Stomach (tissue), 9 donors: ENCODE results near the gene MRPL51. TPM values are rescaled to one million over a fixed set of nuclear protein-coding genes. Genes with fewer than 3 reads are reported as not detected.

ENCODE experiments used
- DNase-seq, 2 donors: peaks; one replicate each; pipeline versions ENCODE4 v3.0.0 to v3.0.0-alpha.2; 2013 to 2019
- H3K27ac ChIP-seq, 5 donors: fragments of 200-600 bp in 4 of 5; sonication (generic) in 4 of 5; one replicate each; pipeline ENCODE4 v1.5.1; 2013 to 2019; ENCODE audit warnings: mild to moderate bottlenecking in 1 of 5, moderate library complexity in 1 of 5
- H3K27me3 ChIP-seq, 3 donors: fragments of 200-600 bp; sonication (generic); one replicate each; pipeline ENCODE4 v1.5.1; 2017 to 2019; ENCODE audit warnings: mixed run types in 1 of 3
- H3K36me3 ChIP-seq, 4 donors: fragments of 200-600 bp; sonication (generic); 1 replicate in 3 of 4; 2 replicates in 1 of 4; pipeline ENCODE4 v1.5.1; 2016 to 2019
- H3K4me1 ChIP-seq, 4 donors: fragments of 200-600 bp; sonication (generic); one replicate each; pipeline ENCODE4 v1.5.1; 2016 to 2019
- H3K4me3 ChIP-seq, 4 donors: fragments of 200-600 bp; sonication (generic) in 3 of 4; one replicate each; pipeline ENCODE4 v1.5.1; 2016 to 2019; ENCODE audit warnings: mild to moderate bottlenecking in 1 of 4
- H3K9me3 ChIP-seq, 4 donors: fragments of 200-600 bp; sonication (generic); one replicate each; pipeline ENCODE4 v1.5.1; 2016 to 2019
- CTCF ChIP-seq, 7 experiments: fragments of 450-650 bp in 4 of 7; fragments of 200-600 bp in 3 of 7; sonication (generic) in 3 of 7; IDR thresholded peaks; one replicate each; pipeline ENCODE4 v1.5.1; 2016 to 2019; ENCODE audit warnings: antibody characterized with exemption in 7 of 7, control low read depth in 2 of 7, mild to moderate bottlenecking in 1 of 7
- EP300 ChIP-seq: sonication (generic); formaldehyde crosslinking; IDR thresholded peaks from one replicate; pipeline ENCODE4 v1.6.1; 2017; ENCODE audit warnings: antibody characterized with exemption
- POLR2A ChIP-seq, 4 donors: fragments of 450-650 bp; IDR thresholded peaks; one replicate each; pipeline ENCODE4 v1.6.1; 2016; ENCODE audit warnings: antibody characterized with exemption in 4 of 4, control low read depth in 2 of 4, mild to moderate bottlenecking in 1 of 4, moderate library complexity in 1 of 4
- POLR2AphosphoS5 ChIP-seq, 3 donors: sonication (generic); formaldehyde crosslinking; IDR thresholded peaks; one replicate each; pipeline ENCODE4 v1.6.1; 2016; ENCODE audit warnings: antibody characterized with exemption in 3 of 3
- WGBS, 5 donors: extraction: QIAGEN DNeasy Blood & Tissue Kit in 3 of 5; methylation state at CpG; one replicate each; pipeline versions ENCODE4 v1.1.5 to v1.1.7; 2013 to 2018; 5-methylcytosine and 5-hydroxymethylcytosine counted together
- intact Hi-C: fragments of 100-400 bp; cut with DNase I; formaldehyde crosslinking; loops from one replicate; pipeline ENCODE4 v1.15.1; 2023; ENCODE audit warnings: low total_unique reads
- polyA plus RNA-seq, 3 donors: library from polyadenylated mRNA; stranded (reverse); fragments of 200-250 nt; gene quantifications; one replicate each; pipeline ENCODE4 v1.2.3, GENCODE V29; 2013
- total RNA-seq, 5 donors: library from RNA; depleted of rRNA; stranded (reverse); fragments of >200 nt; gene quantifications; one replicate each; pipeline versions ENCODE4 v1.1.0 to v1.2.3, GENCODE V29; 2014 to 2016
- donor health status: healthy with polysubstance abuse.
- donor health status: Bipolar disorder and iron deficiency.
- donor health status: healthy.

MRPL51 gene
- total and polyA plus RNA-seq, 8 donors, result 26.8 to 146 (median 88.4) TPM

GRCh38 chr12:6534945-6535696 is 42.1 kb upstream of the MRPL51 start:
- Histone ChIP-seq H3K27ac (peak overlapping the region; percentile 95 to 100 (median 96)), H3K9me3 (no peaks in the 10 kb centered on the region), H3K36me3 (peaks cover 46 to 52% (median 50%) of the 10 kb centered on the region in 4 donors), H3K27me3 (no peaks in the 10 kb centered on the region), H3K4me3 (peak overlapping the region; percentile 80 to 97 (median 90)), H3K4me1 (peaks cover 48 to 74% (median 60%) of the 10 kb centered on the region in 4 donors)
- WGBS, 5 donors, result 0 to 1% (median 0%) methylated on average over 34 to 52 of the region's 52 CpGs
- peak; percentile 77 to 88 for DNase-seq
- TF ChIP-seq POLR2A (IDR thresholded peaks at IDR 0.05) (no peak), POLR2AphosphoS5 (IDR thresholded peaks at IDR 0.05) (peak; percentile 54 to 93 (median 89)), EP300 (no peak), CTCF (IDR thresholded peaks at IDR 0.05) (peak in 1 of 7 experiments; percentile 4)
- intact Hi-C loops, result loop anchor here (5.0 to 10.0 kb wide), 2 partner anchors 110 to 208 kb away; no protein-coding TSS in a partner anchor

GRCh38 chr12:6534695-6534944 is 41.6 kb upstream of the MRPL51 start:
- 0 to 5% (median 1%) methylated on average over 12 to 25 of the region's 25 CpGs for WGBS, 5 donors
- DNase-seq, result no peak
- Histone ChIP-seq H3K9me3 (no peaks in the 10 kb centered on the region), H3K27me3 (no peaks in the 10 kb centered on the region), H3K36me3 (peaks cover 51 to 57% (median 55%) of the 10 kb centered on the region in 4 donors), H3K27ac (peak overlapping the region; percentile 95 to 100 (median 96)), H3K4me3 (peak overlapping the region; percentile 80 to 97 (median 90)), H3K4me1 (peaks cover 45 to 69% (median 56%) of the 10 kb centered on the region in 4 donors)
- TF ChIP-seq POLR2A (IDR thresholded peaks at IDR 0.05), result no peak
- no peak for TF ChIP-seq POLR2AphosphoS5 (IDR thresholded peaks at IDR 0.05)
- intact Hi-C loops, result loop anchor here (5.0 to 10.0 kb wide), 2 partner anchors 110 to 207 kb away; no protein-coding TSS in a partner anchor

GRCh38 chr12:6533923-6534694 is 41.0 kb upstream of the MRPL51 start, which contains the start of gene GAPDH:
Gene GAPDH (plus strand): TSS chr12:6534517. CDS start chr12:6534833, 316 bp downstream.
- 0% methylated on average over 35 to 62 of the region's 62 CpGs for WGBS, 5 donors
- peak; percentile 90 to 98 for DNase-seq
- peak within 1 kb of the TSS; percentile 80 to 97 (median 90) for H3K4me3 ChIP-seq
- peaks cover 56 to 62% (median 59%) of the 10 kb centered on the region in 4 donors for H3K36me3 ChIP-seq
- no peaks in the 10 kb centered on the region for H3K27me3 ChIP-seq
- no peaks in the 10 kb centered on the region for H3K9me3 ChIP-seq
- H3K4me1 ChIP-seq, result peaks cover 45 to 64% (median 54%) of the 10 kb centered on the region in 4 donors
- H3K27ac ChIP-seq, result peak within 1 kb of the TSS; percentile 95 to 100 (median 96)
- intact Hi-C loops, result loop anchor here (5.0 to 10.0 kb wide), 2 partner anchors 109 to 207 kb away; no protein-coding TSS in a partner anchor
- TF ChIP-seq POLR2A (IDR thresholded peaks at IDR 0.05), result peak in 1 of 4 donors; percentile 92
- no peak for TF ChIP-seq EP300
- TF ChIP-seq POLR2AphosphoS5 (IDR thresholded peaks at IDR 0.05), result peak; percentile 37 to 99 (median 99)
- no peak for TF ChIP-seq CTCF (IDR thresholded peaks at IDR 0.05)

GRCh38 chr12:6533653-6533922 is 40.5 kb upstream of the MRPL51 start:
- peak in 1 of 2 donors; percentile 54 for DNase-seq

More at GRCh38 chr12:6533653-6533922, 40.5 kb upstream of the MRPL51 start:
- intact Hi-C loops, result loop anchor here (5.0 to 10.0 kb wide), 2 partner anchors 109 to 206 kb away; no protein-coding TSS in a partner anchor
- Histone ChIP-seq H3K4me3 (peak overlapping the region; percentile 80 to 97 (median 90)), H3K27me3 (no peaks in the 10 kb centered on the region), H3K9me3 (no peaks in the 10 kb centered on the region), H3K4me1 (peaks cover 45 to 61% (median 54%) of the 10 kb centered on the region in 4 donors), H3K27ac (peak overlapping the region; percentile 95 to 100 (median 96)), H3K36me3 (peaks cover 56 to 63% (median 59%) of the 10 kb centered on the region in 4 donors)
- TF ChIP-seq POLR2A (IDR thresholded peaks at IDR 0.05) (no peak), POLR2AphosphoS5 (IDR thresholded peaks at IDR 0.05) (no peak), EP300 (no peak), CTCF (IDR thresholded peaks at IDR 0.05) (no peak)
- 0 to 2% (median 1%) methylated on average over 8 to 9 of the region's 9 CpGs for WGBS, 5 donors
